A673 (cell line): ENCODE data around the gene CHTOP. TPM values are rescaled to one million over a fixed set of nuclear protein-coding genes. Genes with fewer than 3 reads are reported as not detected.
"Not testable (repeated sequence)": the region's sequence is repeated elsewhere in the genome, so short reads cannot be mapped to it uniquely, and the experiment has no call there.

ENCODE experiments used
- BruUV-seq: library from RNA; stranded (reverse); fragments of 400-500 nt; replicated peaks from 2 replicates; lab custom pipeline; 2021; lab: Mats Ljungman, UMichigan
- CTCF ChIA-PET: fragments of 300-600 bp; sonication (Branson Sonifier 250); formaldehyde crosslinking; loops from one replicate; lab custom pipeline; 2022; ENCODE audit warnings: antibody characterized with exemption; lab: Charles Lee
- POLR2A ChIA-PET: fragments of 300-600 bp; sonication (Branson Sonifier 250); formaldehyde crosslinking; loops from one replicate; lab custom pipeline; 2022; ENCODE audit warnings: antibody characterized with exemption; ENCODE audit not compliant: low non-redundant PET; lab: Charles Lee
- DNase-seq: peaks from one replicate; pipeline ENCODE4 v3.0.0-alpha.2; 2015; ENCODE audit warnings: low spot score
- H3K27ac ChIP-seq: fragments of 200-600 bp; sonication (generic); 2 replicates; pipeline ENCODE4 v1.5.1; 2016; ENCODE audit warnings: mixed run types, low read depth, mild to moderate bottlenecking, mixed read lengths, antibody characterized with exemption, low read length; ENCODE audit not compliant: poor library complexity, severe bottlenecking
- H3K27me3 ChIP-seq: fragments of 200-600 bp; sonication (generic); replicated peaks from 2 replicates; pipeline ENCODE4 v1.6.1; 2017; ENCODE audit warnings: mixed run types, low read depth, mild to moderate bottlenecking, mixed read lengths, antibody characterized with exemption, low read length; ENCODE audit not compliant: insufficient read depth, poor library complexity
- H3K36me3 ChIP-seq: fragments of 200-600 bp; sonication (generic); 2 replicates; pipeline ENCODE4 v1.6.1; 2016; ENCODE audit warnings: mixed run types, mild to moderate bottlenecking, mixed read lengths, antibody characterized with exemption, low read length; ENCODE audit not compliant: insufficient read depth, poor library complexity, severe bottlenecking
- H3K4me1 ChIP-seq: fragments of 200-600 bp; sonication (generic); 2 replicates; pipeline ENCODE4 v1.6.1; 2017; ENCODE audit warnings: mixed run types, mild to moderate bottlenecking, mixed read lengths, antibody characterized with exemption, low read length; ENCODE audit not compliant: insufficient read depth, poor library complexity, severe bottlenecking
- H3K4me3 ChIP-seq: fragments of 200-600 bp; sonication (generic); 2 replicates; pipeline ENCODE4 v1.5.1; 2016; ENCODE audit warnings: low read depth, mixed run types, mild to moderate bottlenecking, mixed read lengths, low read length; ENCODE audit not compliant: poor library complexity, severe bottlenecking
- H3K9me3 ChIP-seq: fragments of 200-600 bp; sonication (generic); 2 replicates; pipeline ENCODE4 v1.6.1; 2016; ENCODE audit warnings: mixed run types, low read depth, mild to moderate bottlenecking, mixed read lengths, antibody characterized with exemption, low read length; ENCODE audit not compliant: poor library complexity, severe bottlenecking
- EZH2 ChIP-seq: fragments of 200-600 bp; sonication (generic); IDR thresholded peaks from 2 replicates; pipeline ENCODE4 v1.6.1; 2017; ENCODE audit warnings: borderline replicate concordance, low read depth, mild to moderate bottlenecking, mixed read lengths, antibody characterized with exemption, low read length; ENCODE audit not compliant: poor library complexity, severe bottlenecking
- intact Hi-C: fragments of 100-400 bp; cut with micrococcal nuclease; formaldehyde crosslinking; loops from one replicate; pipeline ENCODE4 v1.10.0; 2022; ENCODE audit not compliant: unreplicated experiment
- total RNA-seq: library from RNA; stranded (reverse); gene quantifications from 2 replicates; pipeline ENCODE4 v1.2.3, GENCODE V29; 2021
- TF ChIP-seq, protein P1 (sequence below): fragments of 300-800, 200-600 bp; sonication (generic); conservative IDR thresholded peaks from 2 replicates; pipeline ENCODE4 v1.5.1; 2017; ENCODE audit warnings: low read depth, mild to moderate bottlenecking, antibody characterized with exemption, low read length, moderate library complexity, mixed read lengths

Gene CHTOP
- total RNA-seq, 1 experiment from 2014 or later, result 101 TPM

GRCh38 chr1:153670257-153670858, 36.5 kb downstream of the CHTOP start:
- no peak for TF ChIP-seq EZH2
- TF ChIP-seq, protein P1, sequence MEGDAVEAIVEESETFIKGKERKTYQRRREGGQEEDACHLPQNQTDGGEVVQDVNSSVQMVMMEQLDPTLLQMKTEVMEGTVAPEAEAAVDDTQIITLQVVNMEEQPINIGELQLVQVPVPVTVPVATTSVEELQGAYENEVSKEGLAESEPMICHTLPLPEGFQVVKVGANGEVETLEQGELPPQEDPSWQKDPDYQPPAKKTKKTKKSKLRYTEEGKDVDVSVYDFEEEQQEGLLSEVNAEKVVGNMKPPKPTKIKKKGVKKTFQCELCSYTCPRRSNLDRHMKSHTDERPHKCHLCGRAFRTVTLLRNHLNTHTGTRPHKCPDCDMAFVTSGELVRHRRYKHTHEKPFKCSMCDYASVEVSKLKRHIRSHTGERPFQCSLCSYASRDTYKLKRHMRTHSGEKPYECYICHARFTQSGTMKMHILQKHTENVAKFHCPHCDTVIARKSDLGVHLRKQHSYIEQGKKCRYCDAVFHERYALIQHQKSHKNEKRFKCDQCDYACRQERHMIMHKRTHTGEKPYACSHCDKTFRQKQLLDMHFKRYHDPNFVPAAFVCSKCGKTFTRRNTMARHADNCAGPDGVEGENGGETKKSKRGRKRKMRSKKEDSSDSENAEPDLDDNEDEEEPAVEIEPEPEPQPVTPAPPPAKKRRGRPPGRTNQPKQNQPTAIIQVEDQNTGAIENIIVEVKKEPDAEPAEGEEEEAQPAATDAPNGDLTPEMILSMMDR, result no peak
- Histone ChIP-seq H3K9me3 (no peaks in the 10 kb centered on the region), H3K27ac (peak overlapping the region; percentile 85), H3K27me3 (no peaks in the 10 kb centered on the region), H3K4me3 (peak overlapping the region; percentile 70), H3K36me3 (peaks cover 46% of the 10 kb centered on the region), H3K4me1 (peaks cover 8% of the 10 kb centered on the region)
- DNase-seq, result no peak
- ChIA-PET CTCF (no interaction called here), POLR2A (interaction anchor here (0.7 kb wide), 1 partner anchor 1157 kb away, joined by 4 read pairs; no protein-coding TSS in a partner anchor)
- intact Hi-C loops, result loop anchor here (2.0 to 5.0 kb wide), 3 partner anchors 158 to 316 kb away; partner anchors contain the start of genes RAB13 and SLC39A1
- TSS peak; percentile 85 for BruUV-seq

DNA sequence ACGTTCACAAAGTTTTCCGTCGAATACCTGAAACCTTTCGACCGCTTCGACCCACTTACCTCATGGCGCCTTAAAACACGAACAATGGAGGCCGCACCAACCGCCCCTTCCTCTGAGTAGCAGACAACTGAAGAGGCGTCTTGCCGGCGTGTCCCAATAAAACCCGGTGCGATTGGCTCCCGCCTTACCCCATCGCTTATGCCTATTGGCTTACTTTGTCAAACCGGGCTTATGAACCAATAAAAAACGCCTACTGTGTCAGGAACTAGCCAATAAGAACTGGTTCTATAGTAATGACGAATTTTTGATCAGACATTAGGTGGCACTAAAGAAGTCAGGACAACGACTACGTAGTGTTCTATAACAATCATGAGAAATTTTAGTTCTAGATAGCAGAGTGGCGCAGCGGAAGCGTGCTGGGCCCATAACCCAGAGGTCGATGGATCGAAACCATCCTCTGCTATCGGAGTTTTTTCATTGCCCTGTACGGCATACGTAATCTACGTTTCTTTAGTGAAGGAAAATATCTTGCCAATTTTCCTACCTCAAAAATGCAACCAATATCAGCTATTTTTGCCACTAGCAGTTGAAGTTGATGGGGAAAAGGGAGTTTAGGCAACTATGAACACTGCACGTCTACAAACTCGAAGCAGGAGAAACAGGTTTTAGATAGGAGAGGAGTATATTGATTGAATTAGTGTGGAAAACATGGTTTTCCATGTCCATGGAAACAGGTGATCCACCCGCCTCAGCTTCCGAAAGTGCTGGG, 37.2 kb downstream of the CHTOP start, which contains the start of gene ILF2:
ILF2 (minus strand) TSS at position 135 of the 769 bp plus-strand sequence; CDS start at position 64, 71 bp downstream.
- no peak for TF ChIP-seq EZH2
- TF ChIP-seq, protein P1, result peak; percentile 41; the same call in 1 of the 2 replicates
- Histone ChIP-seq H3K4me1 (peaks cover 8% of the 10 kb centered on the region), H3K36me3 (peaks cover 39% of the 10 kb centered on the region), H3K27me3 (no peaks in the 10 kb centered on the region), H3K27ac (peak within 1 kb of the TSS; percentile 85), H3K4me3 (peak within 1 kb of the TSS; percentile 70), H3K9me3 (no peaks in the 10 kb centered on the region)
- ChIA-PET POLR2A (interaction anchor here (0.6 kb wide), 1 partner anchor 16 kb away, joined by 3 read pairs; no protein-coding TSS in a partner anchor), CTCF (no interaction called here)
- BruUV-seq, result no TSS peak
- intact Hi-C loops, result loop anchor here (2.0 to 5.0 kb wide), 3 partner anchors 159 to 316 kb away; partner anchors contain the start of genes RAB13 and SLC39A1
- peak; percentile 99 for DNase-seq

DNA sequence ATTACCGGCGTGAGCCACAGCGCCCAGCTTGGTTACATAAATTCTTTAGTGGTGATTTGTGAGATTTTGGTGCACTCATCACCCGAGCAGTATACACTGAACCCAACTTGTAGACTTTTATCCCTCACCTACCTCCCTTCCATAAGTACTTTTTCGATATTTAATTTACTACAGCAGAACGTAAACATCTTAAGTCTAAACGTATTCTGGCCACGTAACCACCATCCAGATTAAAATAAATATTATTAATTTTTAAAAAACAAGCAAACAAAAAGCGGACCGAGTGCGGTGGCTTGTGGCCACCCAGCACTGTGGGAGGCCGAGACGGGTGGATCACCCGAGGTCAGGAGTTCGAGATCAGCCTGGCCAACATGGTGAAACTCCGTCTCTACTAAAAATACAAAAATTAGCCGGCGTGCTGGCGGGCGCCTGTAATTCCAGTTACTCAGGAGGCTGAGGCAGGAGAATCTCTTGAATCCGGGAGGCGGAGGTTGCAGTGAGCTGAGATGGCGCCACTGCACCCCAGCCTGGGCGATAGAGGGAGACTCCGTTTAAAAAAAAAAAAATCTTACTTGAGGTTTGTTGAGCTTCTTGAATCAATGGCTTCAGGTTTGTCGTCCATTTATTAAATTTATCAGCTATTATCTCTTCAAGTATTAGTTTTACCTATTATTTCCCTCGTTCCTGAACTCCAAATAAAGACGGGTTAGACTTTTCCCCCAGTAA, 37.9 kb downstream of the CHTOP start:
- Histone ChIP-seq H3K4me3 (peak overlapping the region; percentile 70), H3K36me3 (peaks cover 32% of the 10 kb centered on the region), H3K27ac (peak overlapping the region; percentile 52)
- H3K4me1 ChIP-seq, BruUV-seq, H3K9me3 ChIP-seq, H3K27me3 ChIP-seq: not testable (repeated sequence)
- peak; percentile 56 for DNase-seq
- intact Hi-C loops, result loop anchor here (2.0 to 5.0 kb wide), 3 partner anchors 159 to 315 kb away; partner anchors contain the start of genes RAB13 and SLC39A1
- POLR2A ChIA-PET, result interaction anchor here (0.6 to 0.7 kb wide), 3 partner anchors 17 to 322 kb away, joined by 3 to 8 read pairs (median 4); partner anchors contain the start of gene INTS3
- TF ChIP-seq, protein P1, result peak; percentile 38
- CTCF ChIA-PET, result interaction anchor here (0.8 kb wide), 1 partner anchor 275 kb away, joined by 3 read pairs; the partner anchor contains the start of gene DENND4B
